RCC 7860 (cell line): ENCODE data around the gene FOS.

Source experiments
- DNase-seq: peaks from one replicate; pipeline ENCODE4 v3.0.0-alpha.2; 2015; ENCODE audit warnings: low spot score
- FAIRE-seq: peaks from 2 replicates; lab custom pipeline; 2012; peaks lifted over from hg19 to GRCh38; lab: Jason Lieb, UNC

Gene FOS

GRCh38 chr14:75311356-75311755, 32.7 kb downstream of the FOS start:
- FAIRE-seq (no peak), DNase-seq (no peak)

- FAIRE-seq, result no peak
- DNase-seq, result no peak
These were observed 33.7 kb downstream of the FOS start for GRCh38 chr14:75312341-75312740.

DNA sequence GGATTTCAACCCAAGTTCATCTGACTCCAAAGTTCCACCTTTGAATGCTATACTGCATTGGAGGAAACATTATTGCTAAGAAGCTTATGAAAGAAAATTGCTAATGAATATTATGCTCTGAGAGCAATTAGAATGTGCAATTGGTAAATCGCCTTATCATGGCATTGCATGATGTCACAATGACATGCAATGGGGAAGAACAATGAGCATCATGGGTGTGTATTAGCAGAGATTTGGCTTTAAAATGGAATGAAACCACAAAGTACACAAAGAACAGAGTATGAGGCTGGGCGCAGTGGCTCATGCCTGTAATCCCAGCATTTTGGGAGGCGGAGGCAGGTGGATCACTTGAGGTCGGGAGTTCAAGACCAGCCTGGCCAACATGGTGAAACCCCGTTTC, 34.7 kb downstream of the FOS start:
- no peak for FAIRE-seq
- no peak for DNase-seq

DNA sequence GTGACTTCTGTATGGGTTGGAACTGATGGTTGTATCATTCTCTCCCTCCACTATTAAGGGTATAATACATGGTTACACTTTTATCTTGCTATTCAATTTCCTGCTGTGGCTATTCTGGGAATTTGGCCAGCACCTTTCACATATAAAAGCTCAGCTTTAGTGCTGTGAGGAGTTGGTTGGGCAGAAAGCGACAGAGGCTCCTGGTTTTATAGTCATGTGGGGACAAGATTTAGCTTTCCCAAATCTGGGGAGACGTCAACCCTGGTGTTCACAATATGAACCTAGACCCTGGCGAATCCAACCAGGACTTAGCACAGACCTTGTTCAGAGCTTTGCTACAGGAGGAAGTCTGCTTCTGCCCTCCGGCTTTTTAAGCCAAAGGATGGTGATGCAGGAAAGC, 36.5 kb downstream of the FOS start:
- DNase-seq (no peak), FAIRE-seq (no peak)

GRCh38 chr14:75317148-75317547, 38.5 kb downstream of the FOS start:
- FAIRE-seq (no peak), DNase-seq (no peak)

GRCh38 chr14:75318353-75318752, 39.7 kb downstream of the FOS start:
- DNase-seq (no peak), FAIRE-seq (no peak)

DNA sequence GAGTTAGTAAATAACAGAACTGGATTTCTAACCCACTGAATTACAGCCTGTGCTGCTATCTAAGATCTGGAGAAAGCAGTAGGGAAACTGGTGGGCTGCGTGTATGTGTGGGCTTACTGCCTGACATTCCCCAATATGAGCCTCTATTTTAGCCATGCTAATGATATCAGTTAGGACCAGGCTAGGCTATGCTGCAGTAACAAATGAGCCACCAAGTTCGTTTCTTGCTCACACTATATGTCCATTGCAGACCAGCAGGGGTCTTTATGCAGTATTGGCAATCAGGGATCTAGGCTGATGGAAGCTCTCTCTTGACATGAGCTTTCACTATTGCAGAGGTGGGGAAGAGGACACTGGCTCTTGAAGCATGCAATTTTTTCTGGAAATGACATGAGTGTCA, 40.4 kb downstream of the FOS start:
- FAIRE-seq, result no peak
- DNase-seq, result no peak

DNA sequence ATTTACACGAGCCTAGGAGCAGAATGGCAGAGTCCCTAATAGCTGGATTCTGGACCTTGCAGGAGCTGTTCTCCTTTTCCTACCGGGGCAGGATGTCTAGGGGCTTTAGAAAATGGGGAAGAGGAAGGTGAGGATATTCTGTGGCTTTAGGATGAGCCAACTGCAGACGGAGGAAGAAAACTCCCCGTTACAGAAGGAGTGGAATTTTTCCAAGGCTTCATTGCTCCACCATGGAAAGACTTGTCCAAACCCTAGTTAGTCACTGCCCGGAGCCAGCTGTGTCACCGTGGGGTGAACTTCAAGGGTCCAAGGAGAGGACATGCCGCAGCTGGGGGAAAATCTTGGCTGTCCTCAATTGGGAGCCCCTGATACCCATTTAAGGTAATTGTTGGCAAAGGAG, 41.6 kb downstream of the FOS start:
- DNase-seq, result no peak

GRCh38 chr14:75322746-75323145, 44.1 kb downstream of the FOS start:
- FAIRE-seq (no peak), DNase-seq (no peak)

More for the DNA sequence above, 41.6 kb downstream of the FOS start:
- no peak for FAIRE-seq

DNA sequence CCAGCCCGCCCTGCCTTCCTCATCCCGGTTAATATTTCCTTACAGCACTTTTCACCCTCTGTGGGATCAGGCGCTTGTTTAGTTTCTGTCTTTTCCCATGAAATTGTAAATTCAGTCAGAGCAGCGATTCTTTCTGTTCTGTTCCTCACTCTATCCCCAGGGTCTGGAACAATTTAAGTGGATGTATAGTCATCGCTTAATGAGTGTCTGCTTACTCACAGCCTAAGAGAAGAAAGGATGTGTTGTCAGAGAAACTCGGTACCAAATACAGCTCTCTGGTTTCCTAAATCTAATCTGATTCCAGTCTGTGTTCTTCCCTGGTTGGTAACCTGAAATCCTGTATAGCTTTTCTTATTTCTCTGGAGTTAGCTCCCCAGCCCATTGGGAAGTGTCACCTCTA, 44.9 kb downstream of the FOS start:
- no peak for DNase-seq
- no peak for FAIRE-seq

DNA sequence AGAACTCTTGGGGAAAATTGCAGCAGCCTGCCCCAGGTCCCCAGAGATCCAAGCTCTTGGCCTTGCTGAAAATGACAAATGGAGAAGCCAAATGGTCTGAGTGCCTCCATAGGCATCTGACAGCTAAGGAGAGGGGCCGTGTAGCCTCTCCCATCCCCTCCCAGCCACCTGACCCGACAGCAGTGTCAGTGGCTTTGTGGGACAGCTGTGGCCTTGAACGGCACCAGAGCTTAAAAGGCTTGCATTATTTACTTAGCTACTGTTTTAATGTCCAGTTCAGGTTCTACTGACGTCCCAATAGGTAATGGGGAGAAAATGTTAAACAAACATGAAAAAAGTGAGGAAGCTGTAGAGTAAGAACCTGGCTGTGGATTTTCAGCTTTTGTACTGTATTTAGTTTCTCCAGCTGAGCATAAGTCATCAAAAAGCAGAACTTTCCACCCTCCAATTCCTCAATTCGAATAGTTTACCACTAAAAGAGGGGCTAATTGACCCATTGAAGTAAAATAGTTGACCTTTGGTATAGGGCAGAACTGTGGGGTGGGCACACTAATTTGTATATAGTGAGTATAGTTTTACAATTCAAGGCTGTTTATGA, 50.0 kb downstream of the FOS start:
- DNase-seq (no peak), FAIRE-seq (no peak)

- no peak for FAIRE-seq
These were observed 50.7 kb downstream of the FOS start for GRCh38 chr14:75329369-75329768.

DNA sequence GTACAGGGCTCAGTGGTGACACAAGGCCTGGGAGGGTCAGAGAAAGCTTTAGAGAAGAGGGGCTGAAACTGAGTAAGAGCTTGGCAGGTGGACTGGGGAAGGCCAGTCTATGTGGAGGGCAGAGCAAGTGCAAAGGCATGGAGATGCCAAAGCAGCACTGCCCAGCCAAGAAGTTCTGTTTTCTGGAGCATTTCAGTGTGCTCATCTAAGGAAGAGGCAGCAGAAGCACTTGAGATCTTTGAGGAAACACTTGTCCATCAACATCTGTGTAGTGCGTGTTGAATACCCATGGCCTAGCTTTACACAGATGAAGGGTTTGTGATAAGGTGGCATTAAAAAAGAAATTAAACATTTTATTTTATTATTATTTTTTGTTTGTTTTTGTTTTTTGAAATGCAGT, 52.8 kb downstream of the FOS start:
- FAIRE-seq, result no peak

More at GRCh38 chr14:75329369-75329768, 50.7 kb downstream of the FOS start:
- DNase-seq, result no peak

More for the DNA sequence above, 52.8 kb downstream of the FOS start:
- DNase-seq, result no peak
